HG03135 (cell line): Measurements from ENCODE around the gene PRKCG.
"Not testable (repeated sequence)": the region's sequence is repeated elsewhere in the genome, so short reads cannot be mapped to it uniquely, and the experiment has no call there.

Experiments
- ATAC-seq: cut with Tn5 transposase; IDR thresholded peaks from one replicate; pipeline ENCODE4 v1.9.1; 2021; ENCODE audit warnings: mild to moderate bottlenecking, moderate library complexity; ENCODE audit not compliant: unreplicated experiment

Gene PRKCG

DNA sequence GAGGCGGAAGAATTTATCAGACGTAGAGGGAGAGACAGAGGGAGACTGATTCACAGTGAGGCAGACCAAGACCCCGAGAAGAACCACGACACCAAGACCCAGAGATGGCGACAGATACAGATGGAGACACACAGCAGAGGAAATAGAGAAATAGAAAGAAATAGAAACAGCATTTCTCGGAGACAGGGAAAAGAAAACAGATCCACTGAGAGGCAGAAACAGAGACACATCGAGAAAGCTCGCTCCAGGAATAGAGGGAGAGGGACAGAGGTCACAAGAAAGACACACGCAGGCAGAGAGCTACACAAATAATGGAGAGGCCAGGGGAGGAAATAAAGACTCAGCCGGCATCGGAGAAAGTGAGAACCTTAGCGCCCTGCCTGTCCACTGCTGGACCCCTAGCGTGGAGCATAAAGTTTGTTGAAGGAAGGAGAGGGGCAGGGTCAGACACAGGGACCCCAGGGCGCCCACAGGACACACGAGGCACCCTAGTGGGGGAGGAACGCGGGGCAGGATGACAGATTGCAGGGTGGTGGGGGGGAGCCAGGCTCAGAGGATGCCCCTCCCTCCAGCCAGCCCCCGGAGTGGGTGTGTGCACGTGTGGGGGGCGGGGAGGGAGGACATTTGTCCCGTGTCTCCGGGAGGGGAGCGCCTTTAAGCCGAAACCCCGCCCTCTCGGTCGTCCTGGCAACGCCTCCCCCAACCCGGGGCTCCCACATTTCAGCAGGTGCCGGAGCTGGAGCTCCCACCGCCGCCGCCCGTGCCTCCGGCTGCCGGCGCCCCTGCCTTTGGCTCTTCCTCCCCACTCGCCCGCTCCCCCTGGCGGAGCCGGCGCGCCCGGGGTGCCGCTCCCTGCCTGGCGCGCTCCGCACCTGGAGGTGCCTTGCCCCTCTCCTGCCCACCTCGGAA, at the start of gene PRKCG:
TSS of gene PRKCG (plus strand) at position 716 of the 909 bp plus-strand sequence. CDS start 298 bp downstream, outside the sequence.
- no peak for ATAC-seq

DNA sequence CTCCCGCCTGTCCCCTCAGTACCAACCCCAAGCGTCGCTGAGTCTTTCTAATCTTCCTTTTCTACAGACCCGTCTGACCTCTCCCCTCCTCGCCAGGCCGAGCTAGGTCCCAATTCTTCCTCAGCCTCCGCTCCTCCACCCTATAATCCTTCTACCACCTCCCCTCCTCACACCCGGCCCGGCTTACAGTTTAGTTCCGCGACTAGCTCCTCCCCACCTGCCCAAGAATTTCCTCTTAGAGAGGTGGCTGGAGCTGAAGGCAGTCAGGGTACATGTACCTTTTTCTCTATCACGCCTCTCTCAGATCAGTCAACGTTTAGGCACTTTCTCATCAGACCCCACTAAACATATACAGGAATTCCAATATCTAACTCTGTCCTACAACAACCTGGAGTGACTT, 49.1 kb upstream of the PRKCG start:
- not testable (repeated sequence) for ATAC-seq

DNA sequence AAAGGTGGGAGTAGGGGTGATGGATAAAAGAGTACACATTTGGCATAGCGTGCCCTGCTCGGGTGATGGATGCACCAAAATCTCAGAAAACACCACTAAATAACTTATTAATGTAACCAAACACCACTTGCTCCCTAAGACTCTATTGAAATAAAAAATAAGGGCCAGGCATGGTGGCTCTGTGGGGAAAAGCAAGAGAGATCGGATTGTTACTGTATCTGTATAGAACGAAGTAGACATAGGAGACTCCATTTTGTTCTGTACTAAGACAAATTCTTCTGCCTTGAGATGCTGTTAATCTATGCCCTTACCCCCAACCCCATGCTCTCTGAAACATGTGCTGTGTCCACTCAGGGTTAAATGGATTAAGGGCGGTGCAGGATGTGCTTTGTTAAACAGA, 43.6 kb upstream of the PRKCG start:
- ATAC-seq, result not testable (repeated sequence)

DNA sequence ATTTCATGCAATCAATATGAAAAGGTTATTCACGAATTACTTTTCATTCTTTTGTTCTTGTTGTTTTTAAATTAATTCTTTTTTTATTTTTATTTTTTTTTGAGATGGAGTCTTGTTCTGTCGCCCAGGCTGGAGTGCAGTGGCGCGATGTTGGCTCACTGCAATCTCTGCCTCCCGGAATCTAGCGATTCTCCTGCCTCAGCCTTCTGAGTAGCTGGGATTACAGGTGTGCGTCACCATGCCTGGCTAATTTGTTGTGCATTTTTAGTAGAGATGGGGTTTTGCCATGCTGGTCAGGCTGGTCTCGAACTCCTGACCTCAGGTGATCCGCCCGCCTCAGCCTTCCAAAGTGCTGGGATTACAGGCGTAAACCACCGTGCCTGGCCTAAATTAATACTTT, 41.8 kb upstream of the PRKCG start:
- ATAC-seq, result not testable (repeated sequence)

DNA sequence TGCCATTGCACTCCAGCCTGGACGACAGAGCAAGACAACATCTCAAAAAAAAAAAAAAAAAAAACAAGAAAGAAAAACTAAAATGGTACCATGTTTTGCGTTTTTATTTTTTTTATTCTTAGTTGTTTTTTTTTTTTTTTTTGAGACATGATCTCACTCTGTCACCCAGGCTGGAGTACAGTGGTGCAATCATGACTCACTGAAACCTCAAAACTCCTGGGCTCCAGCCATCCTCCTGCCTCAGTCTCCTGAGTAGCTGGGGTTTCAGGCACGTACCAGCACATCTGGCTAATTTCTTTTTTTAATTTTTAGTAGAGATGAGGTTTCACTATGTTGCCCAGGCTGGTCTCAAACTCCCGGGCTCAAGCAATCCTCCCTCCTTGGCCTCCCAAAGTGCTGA, 41.1 kb upstream of the PRKCG start:
- not testable (repeated sequence) for ATAC-seq

DNA sequence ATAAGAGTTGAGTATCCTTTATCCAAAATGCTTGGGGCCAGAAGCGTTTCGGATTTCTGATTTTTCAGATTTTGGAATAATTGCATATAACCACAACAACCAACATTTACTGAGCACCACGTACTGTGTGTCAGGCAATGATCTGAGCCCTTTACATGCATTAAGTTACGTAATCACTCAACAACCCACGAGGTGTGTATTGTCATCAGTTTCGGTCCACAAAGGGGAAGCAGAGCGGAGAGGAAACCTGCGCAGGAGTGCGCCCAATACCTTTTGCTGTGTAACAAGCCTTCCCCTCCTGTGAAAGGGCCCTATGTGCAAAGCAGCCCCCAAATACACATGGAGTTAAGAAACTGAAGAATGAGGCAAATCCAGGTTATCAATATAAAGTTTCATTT, 37.1 kb upstream of the PRKCG start:
- no peak for ATAC-seq

DNA sequence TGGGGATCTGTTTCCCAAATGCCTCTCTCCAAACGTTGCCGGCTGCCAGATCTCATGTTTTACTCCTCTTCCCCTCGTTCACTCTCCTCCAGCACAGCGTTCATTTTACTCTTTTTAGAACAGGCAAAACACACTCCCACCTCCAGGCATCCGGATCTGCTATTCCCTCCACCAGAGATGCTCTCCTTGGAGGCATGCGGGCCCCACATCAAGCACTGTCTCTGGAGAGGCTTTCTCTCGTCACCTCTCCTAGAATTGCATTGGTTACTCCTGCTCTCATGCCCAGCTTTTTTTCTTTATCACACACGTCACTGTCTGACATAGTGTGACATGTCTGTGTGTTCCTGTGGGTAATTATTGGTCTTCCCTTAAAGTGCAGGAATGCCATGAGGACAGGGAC, 34.4 kb upstream of the PRKCG start:
- ATAC-seq, result no peak

DNA sequence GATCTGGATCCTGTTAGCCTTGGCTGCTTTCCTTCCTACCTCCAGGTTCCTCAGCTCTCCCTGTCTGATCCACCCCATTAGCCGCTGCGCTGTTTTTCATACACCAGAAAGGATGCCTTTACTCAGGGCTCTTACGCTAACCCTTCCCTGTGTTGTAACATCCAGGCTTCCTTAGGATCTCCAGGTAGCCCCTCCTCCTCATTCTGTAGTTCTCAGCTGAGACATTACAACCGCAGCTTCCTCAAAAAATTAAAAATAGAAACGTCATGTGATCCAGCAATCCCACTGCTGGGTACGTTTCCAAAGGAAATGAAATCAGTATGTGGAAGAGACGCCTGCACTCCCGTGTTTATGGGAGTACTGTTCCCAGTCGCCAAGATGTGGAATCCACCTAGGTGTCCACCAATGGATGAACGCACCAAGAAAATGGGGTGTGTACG, 32.7 kb upstream of the PRKCG start:
- ATAC-seq, result no peak

DNA sequence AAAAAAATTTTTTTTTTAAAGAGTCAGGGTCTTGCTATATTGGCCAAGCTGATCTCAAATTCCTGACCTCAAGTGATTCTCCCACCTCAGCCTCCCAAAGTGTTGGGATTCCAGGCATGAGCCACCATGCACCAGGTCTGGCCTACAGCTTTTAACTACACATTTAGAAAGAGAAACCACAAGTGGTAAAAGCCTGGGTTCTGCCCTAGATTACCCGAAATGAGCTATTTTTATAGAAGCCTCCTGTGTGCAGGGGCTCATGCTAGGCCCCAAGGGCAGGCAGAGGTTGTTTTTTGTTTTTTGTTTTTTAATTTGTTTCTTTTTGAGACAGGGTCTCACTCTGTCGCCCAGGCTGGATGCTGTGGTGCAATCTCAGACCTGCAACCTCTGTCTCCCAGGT, 28.3 kb upstream of the PRKCG start:
- no peak for ATAC-seq

DNA sequence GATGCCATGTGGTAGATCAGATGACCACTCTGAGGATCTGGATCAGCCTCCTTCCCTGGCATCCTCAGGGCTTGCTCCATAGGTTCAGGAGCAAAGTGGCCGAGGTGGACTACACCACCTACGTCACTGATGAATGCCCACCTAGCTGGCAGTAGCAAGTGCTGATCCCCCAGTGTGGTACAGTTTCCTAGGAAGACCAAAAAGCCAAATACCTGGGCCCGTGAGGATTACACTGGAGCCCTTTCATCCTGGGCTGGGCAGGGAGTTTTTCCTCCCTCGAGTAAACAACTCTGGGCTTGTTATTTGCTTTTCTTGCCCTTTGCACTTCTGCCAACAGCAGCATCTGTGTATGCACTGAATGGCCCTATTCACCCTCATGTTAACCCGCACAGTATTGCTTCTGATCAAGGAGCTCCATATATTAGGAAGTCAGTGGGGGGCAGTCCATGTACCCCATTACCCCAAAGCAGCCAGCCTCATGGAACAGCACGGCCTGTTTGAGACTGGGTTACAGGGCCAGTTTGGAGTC, 17.6 kb upstream of the PRKCG start:
- ATAC-seq, result no peak

DNA sequence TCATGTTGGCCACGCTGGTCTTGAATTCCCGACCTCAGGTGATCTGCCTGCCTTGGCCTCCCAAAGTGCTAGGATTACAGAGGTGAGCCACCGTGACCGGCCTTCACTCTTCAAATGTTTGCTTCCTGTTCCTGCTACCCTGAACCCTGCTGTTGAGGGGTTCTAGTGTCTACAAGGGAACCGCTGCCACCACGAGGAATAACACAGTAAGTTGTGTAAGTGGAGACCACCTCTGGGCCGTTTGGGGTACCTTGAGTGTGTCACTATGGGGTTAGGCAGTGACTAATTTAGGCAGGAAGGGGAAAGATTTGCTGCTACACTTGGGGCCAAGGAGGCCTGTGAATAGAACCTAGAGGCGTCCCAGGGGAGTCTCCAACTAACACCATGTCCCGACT, 16.5 kb upstream of the PRKCG start:
- no peak for ATAC-seq

DNA sequence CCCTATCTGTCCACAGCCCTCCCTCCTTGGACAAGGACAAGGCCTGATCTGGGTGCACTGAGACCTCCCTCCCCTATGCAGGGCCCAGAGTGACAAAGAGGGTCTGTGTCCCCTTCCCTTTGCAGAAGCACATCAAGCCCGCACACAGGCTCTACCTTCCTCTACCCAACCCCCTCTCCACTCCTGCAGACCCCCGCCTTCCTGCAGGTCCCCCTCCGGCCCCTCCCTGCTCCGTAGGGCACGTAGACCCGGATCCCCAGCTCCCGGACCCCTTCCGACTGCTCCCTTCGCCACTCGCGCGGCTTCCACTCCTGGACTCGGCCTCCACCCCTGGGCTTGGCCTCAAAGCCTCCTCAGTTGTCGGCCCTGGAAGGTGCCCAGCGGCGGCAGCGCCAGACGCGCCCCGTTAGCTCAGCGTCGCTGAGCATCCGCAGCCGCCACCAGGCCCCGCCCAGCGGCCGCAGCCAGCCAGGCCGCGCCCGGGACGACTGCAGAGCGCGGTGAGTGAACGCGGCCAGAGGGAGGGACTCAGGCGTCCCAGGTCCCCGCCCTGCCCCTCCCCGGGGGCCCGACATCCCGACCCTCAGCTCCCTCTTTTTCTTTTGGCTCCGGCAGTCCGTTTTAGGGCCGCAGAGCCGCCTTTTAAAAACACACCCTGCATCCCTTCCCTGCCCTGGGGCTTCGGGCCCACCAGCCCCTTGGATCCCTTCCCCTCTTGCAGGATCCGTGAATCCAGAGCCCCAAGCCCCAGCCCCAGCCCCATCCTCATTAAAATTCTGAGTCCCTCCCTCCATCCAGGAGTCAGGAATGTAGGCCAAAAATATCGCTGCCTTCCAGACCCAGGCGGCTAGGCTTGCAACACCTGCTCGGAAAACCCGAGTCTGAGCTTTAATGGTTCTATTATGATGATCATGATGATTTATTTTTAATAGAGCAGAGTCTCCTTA, 15.8 kb upstream of the PRKCG start:
- no peak for ATAC-seq

DNA sequence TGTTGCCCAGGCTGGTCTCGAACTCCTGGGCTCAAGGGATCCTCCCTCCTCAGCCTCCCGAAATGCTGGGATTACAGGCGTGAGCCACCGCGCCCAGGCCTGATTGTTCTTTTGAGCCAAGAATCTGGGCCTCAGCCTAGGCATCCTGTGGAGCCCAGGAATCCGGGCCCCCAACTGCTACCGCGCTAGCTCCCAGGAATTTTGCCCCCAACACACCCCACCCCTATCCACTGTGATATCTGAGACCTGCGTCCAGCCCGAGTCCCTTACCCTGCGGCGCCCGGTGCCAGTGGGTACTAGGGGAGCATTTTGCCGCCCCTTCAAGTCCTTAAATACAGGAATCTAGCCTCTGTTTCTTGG, 15.2 kb upstream of the PRKCG start:
- no peak for ATAC-seq

DNA sequence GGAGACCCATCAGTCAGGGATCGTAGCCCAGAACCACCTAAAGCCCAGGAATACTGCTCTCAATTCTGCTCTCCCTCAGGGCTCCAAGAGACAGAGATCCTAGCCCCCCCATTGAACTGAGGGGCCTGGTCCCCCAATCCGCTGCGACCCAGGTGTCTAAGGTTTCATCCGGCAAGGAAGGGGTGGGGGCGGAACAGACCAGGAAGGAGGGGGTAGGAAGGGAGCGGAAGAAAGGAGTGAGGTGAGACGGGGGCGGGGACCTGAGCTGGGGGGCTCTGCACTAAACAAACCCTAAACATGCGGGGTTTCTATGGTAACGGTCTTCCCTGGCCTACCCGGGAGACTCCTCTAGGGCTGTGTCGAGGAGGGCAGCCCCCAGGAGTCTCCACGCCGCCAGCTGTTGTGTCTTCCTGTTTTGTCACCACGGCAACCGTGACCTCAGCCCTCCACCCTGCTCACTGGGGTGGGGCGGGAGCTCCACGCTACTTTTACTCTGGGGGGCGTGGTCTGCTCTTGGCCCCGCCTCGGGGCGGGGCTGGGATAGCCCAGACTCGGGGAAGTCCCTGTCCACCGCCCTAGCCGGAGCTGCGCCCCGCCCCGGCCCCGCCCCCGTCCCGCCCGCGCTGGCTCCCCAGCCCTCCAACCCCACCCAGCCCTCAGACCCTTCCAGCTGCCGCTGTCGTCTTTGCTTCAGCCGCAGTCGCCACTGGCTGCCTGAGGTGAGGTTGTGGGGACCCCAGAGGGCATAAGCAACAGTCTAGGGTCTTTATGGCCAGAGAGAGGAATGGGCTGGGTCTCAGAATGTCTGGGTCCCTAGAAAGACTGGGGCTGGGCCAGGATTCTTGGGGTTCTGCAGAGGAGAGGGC, 14.5 kb upstream of the PRKCG start, which contains the start of gene MYADM:
TSS of gene MYADM (plus strand) at position 659 of the 866 bp plus-strand sequence. CDS start 5,647 bp downstream, outside the sequence.
- peak; percentile 62 for ATAC-seq

DNA sequence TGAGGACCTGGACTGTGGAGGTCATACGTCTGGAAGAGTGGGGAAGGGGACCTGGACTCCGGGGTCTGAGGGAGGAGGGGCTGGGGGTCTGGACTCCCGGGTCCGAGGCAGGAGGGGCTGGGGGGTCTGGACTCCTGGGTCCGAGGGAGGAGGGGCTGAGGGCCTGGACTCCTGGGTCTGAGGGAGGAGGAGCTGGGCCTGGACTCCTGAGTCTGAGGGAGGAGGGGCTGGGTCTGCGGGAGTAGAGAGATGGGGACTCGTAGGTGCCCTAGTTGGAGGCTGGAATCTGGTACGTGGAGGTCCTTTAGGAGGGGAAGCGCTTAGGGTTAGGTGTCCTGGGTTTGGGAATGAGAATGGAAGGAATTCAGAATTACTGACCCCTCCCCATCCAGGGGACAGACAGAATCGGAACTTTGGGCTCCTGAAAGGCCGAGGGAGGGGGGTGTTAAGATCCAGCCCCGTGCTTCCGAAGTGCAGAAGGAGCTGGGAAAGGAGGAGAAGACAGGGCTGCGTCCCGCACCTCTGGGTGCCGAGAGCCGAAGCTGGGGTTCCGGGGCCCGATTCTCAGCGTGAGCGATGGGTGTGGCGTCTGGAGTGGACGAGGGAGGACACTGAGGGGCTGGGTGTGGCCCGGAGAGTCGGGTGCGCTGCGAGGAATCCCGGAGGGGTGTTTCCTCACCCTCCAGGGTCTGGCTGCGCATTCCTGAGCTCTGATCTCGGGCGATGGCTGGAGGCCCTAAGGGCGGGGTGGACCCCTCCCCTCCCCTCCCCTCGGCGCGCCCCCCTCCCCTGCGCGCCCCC, 13.7 kb upstream of the PRKCG start:
- peak; percentile 0 for ATAC-seq

DNA sequence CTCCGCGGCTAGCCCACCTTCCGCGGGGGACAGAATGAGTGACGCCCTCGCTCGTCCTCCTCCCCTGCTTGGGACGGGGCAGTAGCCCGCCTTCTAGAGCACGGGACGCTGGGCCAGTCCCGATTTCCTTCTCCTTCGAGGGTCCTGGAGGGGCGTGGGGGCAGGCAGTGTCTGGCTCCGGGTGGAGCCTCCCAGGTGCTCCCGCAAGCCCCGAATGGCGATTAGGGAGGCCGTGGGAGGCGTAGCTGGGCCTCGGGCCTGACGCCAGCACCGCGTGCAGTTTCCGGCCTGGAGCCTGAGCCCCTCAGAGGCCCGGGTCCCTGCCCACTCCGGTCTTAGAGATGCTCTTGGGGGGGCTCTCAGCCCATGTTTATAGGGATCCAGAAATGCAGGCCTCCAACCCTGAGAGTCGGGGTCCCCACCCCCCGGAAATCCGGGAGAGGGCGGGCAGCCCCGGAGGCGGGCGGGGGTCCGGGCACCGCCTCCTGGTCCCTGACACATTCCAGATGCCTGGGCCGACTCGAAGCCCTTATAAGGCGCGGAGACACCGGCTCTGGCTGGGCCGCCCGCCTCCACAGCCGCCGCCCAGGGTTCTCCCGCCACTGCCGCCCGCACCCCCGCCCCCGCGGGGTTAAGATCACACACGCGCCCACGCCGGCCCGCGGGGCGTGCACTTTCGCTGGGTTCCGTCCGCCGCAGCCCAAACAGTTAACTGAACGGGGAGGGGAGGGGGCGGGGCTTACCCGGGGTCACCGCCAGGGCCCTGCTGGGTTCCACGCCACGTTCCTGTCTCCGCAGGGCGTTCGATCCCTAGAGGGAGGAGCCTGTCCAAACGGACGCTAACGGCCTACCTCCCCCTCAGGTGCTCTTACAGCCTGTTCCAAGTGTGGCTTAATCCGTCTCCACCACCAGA, 12.8 kb upstream of the PRKCG start:
- ATAC-seq, result peak; percentile 40

DNA sequence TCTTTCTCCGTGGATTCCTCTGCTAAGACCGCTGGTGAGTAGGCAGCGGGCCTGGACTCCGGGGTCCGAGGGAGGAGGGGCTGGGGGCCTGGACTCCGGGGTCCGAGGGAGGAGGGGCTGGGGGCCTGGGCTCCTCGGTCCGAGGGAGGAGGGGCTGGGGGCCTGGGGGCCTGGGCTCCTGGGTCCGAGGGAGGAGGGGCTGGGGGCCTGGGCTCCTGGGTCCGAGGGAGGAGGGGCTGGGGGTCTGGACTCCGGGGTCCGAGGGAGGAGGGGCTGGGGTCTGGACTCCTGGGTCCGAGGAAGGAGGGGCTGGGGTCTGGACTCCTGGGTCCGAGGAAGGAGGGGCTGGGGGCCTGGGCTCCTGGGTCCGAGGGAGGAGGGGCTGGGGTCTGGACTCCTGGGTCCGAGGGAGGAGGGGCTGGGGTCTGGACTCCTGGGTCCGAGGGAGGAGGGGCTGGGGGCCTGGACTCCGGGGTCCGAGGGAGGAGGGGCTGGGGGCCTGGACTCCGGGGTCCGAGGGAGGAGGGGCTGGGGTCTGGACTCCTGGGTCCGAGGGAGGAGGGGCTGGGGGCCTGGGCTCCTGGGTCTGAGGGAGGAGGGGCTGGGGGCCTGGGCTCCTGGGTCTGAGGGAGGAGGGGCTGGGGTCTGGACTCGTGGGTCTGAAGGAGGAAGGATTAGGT, 12.1 kb upstream of the PRKCG start:
- not testable (repeated sequence) for ATAC-seq

DNA sequence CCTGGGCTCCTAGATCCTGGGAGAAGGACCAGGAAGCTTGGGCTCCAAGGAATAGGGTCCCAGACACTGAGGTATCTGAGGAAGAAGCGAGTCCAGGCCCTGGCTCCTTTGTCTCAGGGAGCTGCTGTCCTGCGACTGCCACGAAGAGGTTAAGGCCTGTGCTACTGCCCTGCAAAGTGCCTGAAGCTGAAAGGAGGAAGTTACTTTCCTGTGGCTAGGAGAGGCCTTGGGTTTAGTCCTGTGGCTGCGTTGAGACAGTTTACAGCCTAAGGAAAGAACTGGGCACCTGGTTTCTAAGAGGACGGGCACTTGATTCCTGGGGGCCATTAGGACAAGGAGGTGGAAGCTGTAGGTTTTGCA, 11.5 kb upstream of the PRKCG start:
- ATAC-seq, result no peak
